Activated CD8-positive, alpha-beta memory T cell treated with anti-CD3 and anti-CD28 coated beads for 4 hours (primary cell): ENCODE results near the gene GATC.

Experiments used
- DNase-seq, 2 donors: peaks; one replicate each; pipeline ENCODE4 v3.0.0-alpha.2; 2020; ENCODE audit warnings: low read depth in 2 of 2

GATC gene

DNA sequence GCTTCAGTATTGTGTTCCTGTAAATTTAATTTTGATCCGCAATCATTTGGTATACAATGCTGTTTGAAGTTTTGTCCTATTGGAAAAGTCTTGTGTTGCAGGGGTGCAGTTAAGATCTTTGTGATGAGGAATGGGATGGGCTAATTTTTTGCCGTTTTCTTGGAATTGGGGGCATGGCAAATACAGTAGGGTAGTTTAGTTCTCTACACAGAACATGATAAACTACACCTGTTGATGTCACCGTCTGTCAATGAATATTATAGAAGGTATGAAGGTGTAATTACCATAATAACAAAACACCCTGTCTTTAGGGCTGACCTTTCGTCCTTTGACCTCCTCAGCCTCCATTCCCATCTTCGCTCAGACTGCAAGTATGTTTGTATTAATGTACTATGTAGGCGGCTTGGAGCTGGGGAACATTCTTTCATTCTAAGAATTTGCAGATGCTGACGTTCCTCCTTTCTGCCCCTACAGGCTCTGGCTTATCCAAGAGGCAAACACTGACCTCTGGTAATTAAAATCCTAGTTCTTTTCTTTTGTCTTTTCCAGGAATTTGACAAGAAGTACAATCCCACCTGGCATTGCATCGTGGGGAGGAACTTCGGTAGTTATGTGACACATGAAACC is 51.4 kb downstream of the GATC start:
- DNase-seq, result no peak

DNA sequence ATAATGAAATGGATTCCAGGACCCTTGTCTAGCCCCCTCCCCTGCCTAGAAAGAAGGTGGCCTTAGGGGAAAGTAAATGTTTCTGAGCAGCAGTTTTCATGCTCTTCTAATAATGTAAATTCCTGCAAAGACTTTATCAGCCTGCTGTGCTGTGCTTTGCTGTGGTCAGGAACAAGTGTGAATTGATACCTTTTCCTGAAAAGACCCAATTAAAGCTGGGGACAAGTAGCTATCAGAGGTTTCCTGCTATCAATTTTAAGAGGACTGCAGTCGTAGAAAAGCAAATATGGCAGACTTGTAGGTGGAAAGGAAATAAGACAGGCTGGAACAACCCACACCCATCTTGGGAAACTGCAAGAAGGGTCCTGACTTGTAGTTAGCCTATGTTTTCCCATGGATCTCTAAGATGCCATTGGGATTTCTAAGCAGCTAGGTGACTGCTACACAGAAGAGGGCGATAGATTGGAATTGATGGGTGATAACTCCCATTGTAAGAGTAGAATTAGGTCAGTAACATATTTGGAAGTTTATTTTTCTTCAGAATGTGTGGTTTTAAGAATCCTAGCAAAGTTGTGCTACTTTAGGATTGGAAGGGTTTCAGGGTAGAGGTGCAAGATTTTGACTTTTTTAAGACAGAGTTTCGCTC is 52.7 kb downstream of the GATC start:
- DNase-seq, result no peak

DNA sequence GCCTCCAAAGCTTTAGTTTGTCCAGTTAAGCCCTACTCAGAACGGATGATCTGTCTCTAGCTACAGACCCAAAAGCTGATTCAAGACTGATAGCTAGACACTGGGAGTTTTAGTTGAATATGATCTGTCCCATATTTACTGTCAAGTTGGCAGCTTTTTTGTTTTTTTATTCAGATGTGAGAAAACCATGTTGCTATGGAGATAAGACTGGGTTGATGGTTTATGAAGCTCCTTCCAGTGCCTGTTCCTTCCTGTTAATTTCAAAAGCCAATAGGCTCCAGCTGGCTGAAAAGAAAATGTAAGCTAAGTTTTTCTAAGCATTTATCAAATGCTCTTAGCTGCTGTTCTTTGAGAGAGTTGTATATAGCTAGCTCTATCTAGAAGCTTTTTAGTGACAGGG is 54.3 kb downstream of the GATC start:
- no peak for DNase-seq

DNA sequence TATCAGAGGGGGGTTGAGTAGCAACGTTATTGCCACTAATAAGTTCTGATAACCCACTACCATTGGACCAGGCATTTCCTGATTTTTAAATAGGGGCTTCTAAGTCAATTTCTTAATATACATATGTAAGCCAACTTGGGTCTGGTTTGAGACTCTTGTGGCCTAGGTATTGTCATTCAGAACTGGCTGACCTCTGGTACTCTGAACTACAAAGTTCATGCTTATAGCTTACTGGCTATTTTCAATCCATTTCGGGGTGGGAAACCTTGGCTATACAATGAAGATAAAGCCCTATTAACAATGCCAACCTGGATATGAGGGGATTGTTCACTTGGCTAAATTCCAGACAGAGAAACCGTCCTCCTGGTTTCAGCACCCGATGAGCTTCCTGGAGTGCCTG is 58.3 kb downstream of the GATC start:
- no peak for DNase-seq

DNA sequence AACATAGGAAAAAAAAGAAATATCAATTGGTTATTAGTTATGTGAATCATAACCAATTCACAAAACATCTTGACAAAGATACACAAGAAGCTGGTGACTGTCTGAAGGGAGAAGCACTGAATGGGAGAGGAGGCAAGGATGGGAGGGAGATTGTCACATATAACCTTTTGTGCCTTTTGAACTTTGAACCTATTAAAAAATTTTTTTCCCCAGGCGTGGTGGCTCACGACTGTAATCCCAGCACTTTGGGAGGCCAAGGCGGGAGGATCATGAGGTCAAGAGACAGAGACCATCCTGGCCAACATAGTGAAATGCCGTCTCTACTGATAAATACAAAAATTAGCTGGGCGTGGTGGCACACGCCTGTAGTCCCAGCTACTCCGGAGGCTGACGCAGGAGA is 62.3 kb downstream of the GATC start:
- no peak for DNase-seq
